HG02973 (cell line): ENCODE measurements around the gene EMP2.
"Not testable (repeated sequence)": the region's sequence is repeated elsewhere in the genome, so short reads cannot be mapped to it uniquely, and the experiment has no call there.

ENCODE experiments used
- ATAC-seq: cut with Tn5 transposase; IDR thresholded peaks from one replicate; pipeline ENCODE4 v1.9.1; 2021; ENCODE audit warnings: moderate library complexity; ENCODE audit not compliant: unreplicated experiment

The EMP2 gene

GRCh38 chr16:10578474-10579316, 1.7 kb downstream of the EMP2 start:
- ATAC-seq = no peak

DNA sequence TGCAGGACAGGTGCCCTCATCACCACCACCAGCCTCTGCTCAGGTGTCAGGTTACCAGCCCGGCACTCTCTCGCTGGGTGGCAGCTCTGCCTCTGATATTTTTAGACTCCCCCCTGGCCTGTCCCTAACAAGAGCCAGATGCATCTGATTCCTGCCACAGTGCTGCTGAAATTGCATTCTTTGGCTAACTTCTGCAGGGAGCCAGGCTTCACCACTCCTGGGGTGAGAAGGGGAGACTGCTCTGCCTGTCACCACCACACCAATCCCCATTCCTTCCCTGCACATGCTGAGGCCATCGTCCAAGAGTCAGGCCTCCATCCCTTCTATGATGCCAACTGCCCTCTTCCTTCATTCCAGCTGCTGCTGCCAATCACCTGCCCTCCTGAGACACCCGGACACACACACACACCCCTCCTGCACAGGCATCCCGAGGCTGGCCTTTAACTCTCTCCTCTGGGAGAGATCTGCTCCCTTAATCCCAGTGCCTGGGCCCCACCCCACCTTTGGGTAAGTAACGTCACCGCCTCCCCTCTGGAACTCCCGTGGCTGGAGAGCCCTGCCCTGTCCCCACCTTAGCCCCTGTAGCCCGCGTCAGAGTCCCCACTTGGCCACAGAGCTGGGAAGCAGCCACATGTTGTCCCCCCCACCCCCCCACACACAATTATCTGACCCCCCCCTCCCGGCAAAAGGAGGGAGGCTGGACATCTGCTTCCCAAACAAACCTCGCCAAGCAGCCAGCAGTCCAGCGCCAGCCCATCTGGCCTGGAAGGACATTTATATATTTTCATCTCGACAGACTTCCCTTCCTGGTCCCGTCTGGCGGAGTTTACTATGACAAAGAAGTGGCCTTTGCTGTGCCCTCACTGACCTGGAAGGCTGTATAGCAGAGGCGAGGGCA, 2.8 kb downstream of the EMP2 start:
- no peak for ATAC-seq

DNA sequence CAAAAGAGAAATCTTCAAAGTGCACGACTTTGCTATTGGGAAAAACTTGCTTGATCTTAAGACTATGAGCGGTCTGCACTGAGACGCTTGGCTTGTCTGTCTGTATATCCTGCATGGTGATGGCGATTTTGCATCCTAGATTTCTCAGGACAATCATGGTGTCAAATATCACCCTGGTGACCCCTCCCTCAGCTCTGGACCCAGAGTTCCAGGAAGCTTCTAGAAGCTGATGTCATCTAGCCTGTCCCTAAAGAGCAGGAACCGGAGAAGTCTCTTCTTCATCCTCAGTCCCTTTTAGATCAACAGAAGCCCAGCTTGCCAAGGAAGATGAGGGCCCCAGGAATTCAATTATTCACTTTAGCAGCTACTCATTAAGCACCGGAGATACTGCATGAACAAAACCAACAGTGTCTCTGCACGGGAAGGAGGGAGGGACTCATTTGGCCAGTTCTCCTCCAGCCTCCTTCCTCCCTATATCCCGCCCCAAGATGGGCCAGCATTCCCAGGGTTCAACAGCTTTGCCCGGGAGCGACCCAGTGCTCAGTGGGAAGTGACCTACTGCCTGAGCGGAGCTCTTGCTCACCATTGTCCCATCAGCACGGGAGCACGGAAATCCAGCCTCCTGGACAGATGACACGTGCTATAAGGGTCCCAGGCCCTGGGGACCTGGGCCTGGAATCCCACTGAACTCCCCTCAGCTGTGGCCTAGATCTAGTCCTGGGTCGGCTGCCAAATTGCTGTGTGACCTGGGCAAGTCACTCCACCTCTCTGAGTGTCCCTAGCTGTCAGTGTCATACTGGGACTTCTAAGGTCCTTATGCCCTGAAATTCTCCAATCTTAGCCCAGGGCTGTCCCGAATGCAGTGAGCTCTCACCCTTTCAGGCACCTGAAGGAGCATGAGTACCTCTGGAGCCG, 3.8 kb downstream of the EMP2 start:
- no peak for ATAC-seq

- ATAC-seq = no peak
Measured at GRCh38 chr16:10575506-10576130, 4.8 kb downstream of the EMP2 start.

GRCh38 chr16:10572611-10573010, 7.8 kb downstream of the EMP2 start:
- ATAC-seq = no peak

DNA sequence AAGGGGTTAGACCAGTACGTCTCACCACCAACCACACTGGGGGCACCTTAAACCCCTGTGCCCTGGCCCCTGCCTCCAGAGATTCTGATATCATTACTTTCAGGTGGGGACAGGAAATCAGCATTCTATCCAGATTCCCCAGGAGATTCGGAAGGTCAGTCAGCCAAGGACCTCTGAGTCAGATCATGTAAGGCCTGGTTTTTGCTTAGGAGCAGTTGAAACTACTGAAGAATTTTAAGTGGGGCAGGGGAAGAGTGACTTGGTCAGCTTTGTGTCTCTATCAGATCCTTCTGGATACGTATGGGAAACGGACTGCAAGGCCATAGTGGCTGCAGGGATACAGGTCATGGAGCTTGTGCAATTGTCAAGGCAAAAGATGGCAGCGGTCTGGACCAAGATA, 9.0 kb downstream of the EMP2 start:
- ATAC-seq = no peak

DNA sequence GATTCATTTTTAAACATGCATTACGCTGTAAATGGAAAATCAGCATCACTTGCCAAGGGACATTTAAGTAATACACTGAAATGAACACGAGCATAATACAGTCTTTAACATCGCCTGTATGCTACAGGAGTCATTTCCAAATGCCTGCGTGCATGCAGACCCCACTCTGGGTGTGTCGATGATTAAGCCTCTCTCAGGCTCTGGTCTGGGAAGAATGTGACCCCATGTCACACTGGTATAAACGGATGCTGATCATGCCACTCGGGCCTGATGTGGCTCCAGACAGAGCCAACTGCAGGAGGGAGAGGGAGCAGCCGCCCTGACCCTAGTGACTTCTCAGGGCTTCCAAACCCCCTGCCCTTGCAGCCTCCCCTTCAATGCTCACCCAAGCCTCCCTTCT, 10.8 kb downstream of the EMP2 start:
- no peak for ATAC-seq

DNA sequence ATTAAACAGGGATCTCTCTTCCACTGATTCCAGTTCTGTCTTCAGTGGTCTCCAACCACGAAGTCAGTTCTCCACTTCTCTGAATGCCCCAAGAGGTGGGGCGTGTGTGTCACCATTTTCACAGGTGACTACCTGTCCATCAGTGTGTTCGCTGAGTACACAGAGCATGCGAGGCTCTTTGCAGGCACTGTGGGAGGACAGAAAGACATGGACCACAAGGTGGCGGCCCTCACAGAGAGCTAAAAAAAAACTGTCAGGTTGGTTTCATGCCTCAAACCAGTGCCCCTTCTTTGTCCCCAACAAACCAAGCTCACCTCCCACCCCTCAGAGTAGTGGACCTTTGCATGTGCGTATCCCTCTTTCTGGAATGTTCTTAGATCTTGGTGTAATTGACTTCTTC, 13.8 kb downstream of the EMP2 start:
- ATAC-seq = no peak

DNA sequence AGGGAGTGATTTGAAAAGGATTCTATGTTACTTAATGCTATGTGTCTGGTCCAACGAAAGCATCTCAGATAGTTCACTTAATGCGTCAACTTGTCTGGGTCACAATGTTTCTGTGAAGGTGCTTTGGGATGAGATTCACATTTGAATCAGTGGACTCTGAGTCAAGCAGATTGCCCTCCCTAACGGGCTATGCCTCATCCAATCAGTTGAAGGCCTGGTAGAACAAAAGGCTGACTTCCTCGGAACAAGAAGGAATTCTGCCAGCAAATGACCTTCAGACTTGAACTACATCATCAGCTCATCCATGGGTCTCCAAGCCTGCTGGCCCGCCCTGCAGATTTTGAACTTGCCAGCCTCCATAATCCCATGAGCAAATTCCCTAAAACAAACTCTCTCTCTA, 15.2 kb downstream of the EMP2 start:
- no peak for ATAC-seq

- no peak for ATAC-seq
Measured at GRCh38 chr16:10564591-10564990, 15.8 kb downstream of the EMP2 start.

GRCh38 chr16:10562361-10562899, 18.0 kb downstream of the EMP2 start:
- no peak for ATAC-seq

- ATAC-seq = no peak
Measured at GRCh38 chr16:10561425-10561824, 19.0 kb downstream of the EMP2 start.

GRCh38 chr16:10561001-10561400, 19.4 kb downstream of the EMP2 start:
- ATAC-seq = no peak

- not testable (repeated sequence) for ATAC-seq
Measured at GRCh38 chr16:10559792-10560191, 20.6 kb downstream of the EMP2 start.

- ATAC-seq = no peak
Measured at GRCh38 chr16:10558746-10559641, 21.4 kb downstream of the EMP2 start.

- ATAC-seq = no peak
Measured at GRCh38 chr16:10558305-10558704, 22.1 kb downstream of the EMP2 start.

GRCh38 chr16:10557750-10558149, 22.6 kb downstream of the EMP2 start:
- ATAC-seq = no peak

DNA sequence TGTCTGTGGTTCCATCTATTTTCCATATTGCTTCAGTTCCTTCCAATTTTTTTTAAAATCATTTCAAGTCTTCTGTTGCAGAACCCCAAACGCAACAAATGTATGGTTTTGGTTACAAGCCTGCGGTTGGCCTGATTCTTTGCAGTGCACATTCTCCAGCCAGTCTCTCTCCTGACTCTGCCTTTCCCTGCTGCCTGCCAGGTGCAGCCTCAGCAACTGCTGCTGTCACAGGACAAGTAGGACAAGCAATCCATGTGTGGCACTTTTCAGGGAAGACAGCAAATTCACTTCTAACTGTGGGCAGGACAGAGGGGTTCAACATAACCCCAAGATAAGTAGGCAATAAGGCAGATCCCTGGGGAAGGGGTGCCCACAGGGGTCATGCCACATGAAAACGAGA, 24.2 kb downstream of the EMP2 start:
- no peak for ATAC-seq

DNA sequence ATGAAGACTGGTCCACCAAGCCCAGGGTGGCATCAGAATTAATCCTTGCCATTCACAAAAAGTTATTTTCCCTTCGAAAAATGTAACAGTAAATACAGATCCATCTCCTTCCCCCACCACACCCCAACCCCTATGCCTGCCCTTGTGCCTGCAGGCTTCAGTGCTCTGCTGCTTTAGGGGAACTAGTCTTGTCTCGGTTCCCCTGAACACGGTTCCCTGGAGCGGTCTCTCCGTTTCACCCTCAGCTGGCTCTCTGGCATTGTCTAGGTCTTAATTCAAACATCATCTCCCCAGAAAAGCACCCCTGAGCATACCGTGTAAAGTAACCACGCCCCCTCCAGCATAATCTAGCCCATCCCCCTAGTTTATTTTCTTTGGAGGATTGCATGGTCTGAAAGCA, 25.8 kb downstream of the EMP2 start:
- no peak for ATAC-seq
